Ishikawa (cell line): Measurements from ENCODE around the gene ARPC1B.
A peak's percentile ranks its signal among the peaks of the same experiment; 100 is the strongest.

ENCODE experiments used
- CEBPB ChIP-seq: IDR thresholded peaks from 2 replicates; pipeline ENCODE4 v1.6.1; 2012
- CREB1 ChIP-seq: IDR thresholded peaks from 2 replicates; pipeline ENCODE4 v1.6.1; 2012; ENCODE audit warnings: low read depth
- EGR1 ChIP-seq: IDR thresholded peaks from 2 replicates; pipeline ENCODE4 v1.6.1; 2012
- EP300 ChIP-seq: IDR thresholded peaks from 2 replicates; pipeline ENCODE4 v1.6.1; 2012; ENCODE audit warnings: borderline replicate concordance
- FOXM1 ChIP-seq: IDR thresholded peaks from 2 replicates; pipeline ENCODE4 v1.6.1; 2012; ENCODE audit warnings: low read depth, borderline replicate concordance
- NFIC ChIP-seq: IDR thresholded peaks from 2 replicates; pipeline ENCODE4 v1.6.1; 2012
- RAD21 ChIP-seq: IDR thresholded peaks from 2 replicates; pipeline ENCODE4 v1.6.1; 2012; ENCODE audit warnings: low read depth
- TAF1 ChIP-seq: IDR thresholded peaks from 2 replicates; pipeline ENCODE4 v1.6.1; 2012; ENCODE audit warnings: low read depth, mild to moderate bottlenecking
- TCF12 ChIP-seq: IDR thresholded peaks from 2 replicates; pipeline ENCODE4 v1.6.1; 2012; ENCODE audit warnings: low read depth
- TEAD4 ChIP-seq: IDR thresholded peaks from 2 replicates; pipeline ENCODE4 v1.6.1; 2012
- YY1 ChIP-seq: IDR thresholded peaks from 2 replicates; pipeline ENCODE4 v1.6.1; 2012; ENCODE audit warnings: low read depth
- ZBTB7A ChIP-seq: IDR thresholded peaks from 2 replicates; pipeline ENCODE4 v1.6.1; 2012; ENCODE audit warnings: low read depth
- TF ChIP-seq, protein P1 (sequence below): IDR thresholded peaks from 2 replicates; pipeline ENCODE4 v1.6.1; 2012
- TF ChIP-seq, protein P2 (sequence below): IDR thresholded peaks from 2 replicates; pipeline ENCODE4 v1.6.1; 2012; ENCODE audit warnings: low read depth, mild to moderate bottlenecking
- TF ChIP-seq, protein P3 (sequence below): IDR thresholded peaks from 2 replicates; pipeline ENCODE4 v1.6.1; 2012

The ARPC1B gene

DNA sequence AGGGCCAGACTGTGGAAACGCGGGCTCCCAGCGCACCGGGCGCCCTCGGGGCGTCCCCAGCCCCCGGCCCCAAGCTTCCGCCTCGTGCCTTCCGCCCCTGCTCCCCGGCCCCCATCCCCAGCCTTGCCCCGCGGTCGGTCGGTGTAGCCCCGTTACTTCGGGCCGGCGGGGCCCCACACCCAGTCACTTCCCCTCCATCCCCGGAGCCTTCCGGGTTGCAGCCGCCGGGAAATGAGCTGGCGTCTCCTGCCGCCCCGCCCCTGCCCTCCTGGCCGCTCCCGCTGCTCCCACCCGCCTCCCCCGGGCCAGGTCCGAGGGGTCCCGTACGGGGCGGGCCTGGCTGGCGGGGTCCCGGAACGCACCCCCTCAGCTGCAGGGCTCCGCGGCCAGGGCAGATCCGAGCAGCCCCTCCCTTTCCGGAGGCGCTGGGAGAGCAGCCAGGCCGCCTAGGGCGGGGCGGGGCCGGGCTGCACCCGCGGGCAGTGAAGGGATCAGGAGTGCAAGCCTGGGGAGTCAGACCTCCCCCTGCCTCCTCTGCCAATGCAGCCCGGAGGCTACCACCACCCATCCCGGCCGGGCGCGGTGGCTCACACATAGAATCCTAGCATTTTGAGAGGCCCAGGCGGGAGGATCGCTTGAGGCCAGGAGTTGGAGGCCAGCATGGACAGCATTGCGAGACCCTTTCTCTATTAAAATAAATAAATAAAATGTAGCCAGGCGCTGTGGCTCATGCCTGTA is 709 bp downstream of the ARPC1B start:
- TF ChIP-seq FOXM1 (no peak), EP300 (peak; percentile 31; the same call in 1 of the 2 replicates), ZBTB7A (peak; percentile 59; the same call in 1 of the 2 replicates), CREB1 (no peak), TCF12 (peak; percentile 50; the same call in 1 of the 2 replicates), TAF1 (no peak; the same call in 1 of the 2 replicates), YY1 (no peak), NFIC (peak; percentile 69; the same call in 1 of the 2 replicates), EGR1 (no peak), TEAD4 (no peak), RAD21 (no peak), CEBPB (no peak)
- TF ChIP-seq, protein P1, sequence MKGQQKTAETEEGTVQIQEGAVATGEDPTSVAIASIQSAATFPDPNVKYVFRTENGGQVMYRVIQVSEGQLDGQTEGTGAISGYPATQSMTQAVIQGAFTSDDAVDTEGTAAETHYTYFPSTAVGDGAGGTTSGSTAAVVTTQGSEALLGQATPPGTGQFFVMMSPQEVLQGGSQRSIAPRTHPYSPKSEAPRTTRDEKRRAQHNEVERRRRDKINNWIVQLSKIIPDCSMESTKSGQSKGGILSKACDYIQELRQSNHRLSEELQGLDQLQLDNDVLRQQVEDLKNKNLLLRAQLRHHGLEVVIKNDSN, result 0 out of 2 replicates have a peak, but pooled peaks have one; percentile 1
- TF ChIP-seq, protein P2, sequence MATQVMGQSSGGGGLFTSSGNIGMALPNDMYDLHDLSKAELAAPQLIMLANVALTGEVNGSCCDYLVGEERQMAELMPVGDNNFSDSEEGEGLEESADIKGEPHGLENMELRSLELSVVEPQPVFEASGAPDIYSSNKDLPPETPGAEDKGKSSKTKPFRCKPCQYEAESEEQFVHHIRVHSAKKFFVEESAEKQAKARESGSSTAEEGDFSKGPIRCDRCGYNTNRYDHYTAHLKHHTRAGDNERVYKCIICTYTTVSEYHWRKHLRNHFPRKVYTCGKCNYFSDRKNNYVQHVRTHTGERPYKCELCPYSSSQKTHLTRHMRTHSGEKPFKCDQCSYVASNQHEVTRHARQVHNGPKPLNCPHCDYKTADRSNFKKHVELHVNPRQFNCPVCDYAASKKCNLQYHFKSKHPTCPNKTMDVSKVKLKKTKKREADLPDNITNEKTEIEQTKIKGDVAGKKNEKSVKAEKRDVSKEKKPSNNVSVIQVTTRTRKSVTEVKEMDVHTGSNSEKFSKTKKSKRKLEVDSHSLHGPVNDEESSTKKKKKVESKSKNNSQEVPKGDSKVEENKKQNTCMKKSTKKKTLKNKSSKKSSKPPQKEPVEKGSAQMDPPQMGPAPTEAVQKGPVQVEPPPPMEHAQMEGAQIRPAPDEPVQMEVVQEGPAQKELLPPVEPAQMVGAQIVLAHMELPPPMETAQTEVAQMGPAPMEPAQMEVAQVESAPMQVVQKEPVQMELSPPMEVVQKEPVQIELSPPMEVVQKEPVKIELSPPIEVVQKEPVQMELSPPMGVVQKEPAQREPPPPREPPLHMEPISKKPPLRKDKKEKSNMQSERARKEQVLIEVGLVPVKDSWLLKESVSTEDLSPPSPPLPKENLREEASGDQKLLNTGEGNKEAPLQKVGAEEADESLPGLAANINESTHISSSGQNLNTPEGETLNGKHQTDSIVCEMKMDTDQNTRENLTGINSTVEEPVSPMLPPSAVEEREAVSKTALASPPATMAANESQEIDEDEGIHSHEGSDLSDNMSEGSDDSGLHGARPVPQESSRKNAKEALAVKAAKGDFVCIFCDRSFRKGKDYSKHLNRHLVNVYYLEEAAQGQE, result no peak
- TF ChIP-seq, protein P3, sequence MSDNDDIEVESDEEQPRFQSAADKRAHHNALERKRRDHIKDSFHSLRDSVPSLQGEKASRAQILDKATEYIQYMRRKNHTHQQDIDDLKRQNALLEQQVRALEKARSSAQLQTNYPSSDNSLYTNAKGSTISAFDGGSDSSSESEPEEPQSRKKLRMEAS, result no peak

DNA sequence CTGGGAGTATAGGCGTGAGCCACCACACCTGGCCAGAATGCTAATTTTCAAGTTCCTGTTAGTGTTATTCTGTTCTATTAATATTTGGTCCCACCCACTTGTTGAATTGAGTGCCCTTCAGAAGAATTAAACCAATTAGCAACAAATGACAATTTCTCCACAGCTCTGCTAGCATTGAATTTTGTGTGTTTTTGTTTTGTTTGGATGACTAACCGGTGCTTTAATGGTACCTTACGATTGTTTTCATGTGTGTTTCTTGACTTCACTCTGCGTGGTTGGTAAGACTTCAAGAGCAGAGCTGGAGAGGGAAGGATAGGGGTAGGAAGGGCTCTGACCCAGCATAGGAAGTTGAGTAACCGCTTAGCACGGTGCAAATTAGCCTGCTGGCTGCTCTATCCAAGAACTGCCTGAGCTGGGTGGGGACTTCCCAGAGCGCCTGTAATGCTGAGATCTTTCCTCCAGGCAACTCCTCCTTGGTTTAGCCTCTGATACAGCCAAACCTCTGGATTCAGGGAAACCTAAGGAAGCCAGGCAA is 4.6 kb downstream of the ARPC1B start:
- TF ChIP-seq, protein P3, result no peak
- TF ChIP-seq CEBPB (no peak), EP300 (no peak), FOXM1 (no peak), TAF1 (no peak), TEAD4 (no peak), YY1 (no peak)
- TF ChIP-seq, protein P2, result no peak
- TF ChIP-seq, protein P1, result no peak

DNA sequence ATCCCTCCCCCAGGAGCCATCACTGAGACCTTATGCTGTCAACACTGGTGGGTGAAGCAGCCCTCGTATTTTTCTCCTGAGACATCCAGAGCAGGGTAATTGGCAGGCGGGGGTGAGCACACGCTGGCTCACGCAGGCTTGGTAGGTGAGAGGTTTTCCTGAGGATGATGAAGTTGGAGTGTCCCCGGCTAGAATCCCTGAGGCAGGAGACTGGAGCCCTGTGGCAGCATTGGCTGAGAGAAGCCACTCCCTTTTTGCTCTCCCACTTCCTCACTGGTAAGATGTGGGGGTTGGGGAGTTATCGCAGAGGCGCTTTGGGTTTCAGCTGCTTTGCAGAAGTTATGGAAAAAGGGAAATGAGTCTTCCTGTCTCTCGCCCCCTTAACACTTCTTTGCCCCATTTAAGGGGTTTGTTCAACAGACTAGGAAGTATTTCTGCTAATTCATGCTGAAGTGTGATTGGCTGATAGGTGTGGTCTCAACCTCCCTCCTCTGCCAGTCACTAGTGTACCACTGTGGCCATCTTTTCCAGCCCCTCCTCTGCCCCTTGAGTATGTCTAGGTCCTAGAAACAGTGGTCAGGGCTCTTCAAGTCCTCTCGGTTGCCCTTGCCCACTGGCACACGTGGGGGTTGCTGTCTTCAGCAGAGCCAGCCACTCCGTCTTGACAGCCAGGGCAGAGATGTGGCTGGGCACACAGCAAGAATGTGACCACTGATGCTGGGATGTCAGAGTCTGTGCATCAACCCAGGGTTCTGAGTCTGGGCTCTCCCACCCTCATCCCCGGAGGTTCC is 5.7 kb downstream of the ARPC1B start:
- no peak for TF ChIP-seq EP300
- no peak for TF ChIP-seq RAD21
- TF ChIP-seq, protein P2, result no peak
- TF ChIP-seq FOXM1, result no peak
- no peak for TF ChIP-seq NFIC
- TF ChIP-seq EGR1, result no peak
- TF ChIP-seq ZBTB7A, result no peak
- TF ChIP-seq, protein P1, result no peak
- TF ChIP-seq CREB1, result no peak
- TF ChIP-seq TEAD4, result no peak
- TF ChIP-seq YY1, result no peak
